ENCODE results near the gene TSPO2.

TSPO2 gene

DNA sequence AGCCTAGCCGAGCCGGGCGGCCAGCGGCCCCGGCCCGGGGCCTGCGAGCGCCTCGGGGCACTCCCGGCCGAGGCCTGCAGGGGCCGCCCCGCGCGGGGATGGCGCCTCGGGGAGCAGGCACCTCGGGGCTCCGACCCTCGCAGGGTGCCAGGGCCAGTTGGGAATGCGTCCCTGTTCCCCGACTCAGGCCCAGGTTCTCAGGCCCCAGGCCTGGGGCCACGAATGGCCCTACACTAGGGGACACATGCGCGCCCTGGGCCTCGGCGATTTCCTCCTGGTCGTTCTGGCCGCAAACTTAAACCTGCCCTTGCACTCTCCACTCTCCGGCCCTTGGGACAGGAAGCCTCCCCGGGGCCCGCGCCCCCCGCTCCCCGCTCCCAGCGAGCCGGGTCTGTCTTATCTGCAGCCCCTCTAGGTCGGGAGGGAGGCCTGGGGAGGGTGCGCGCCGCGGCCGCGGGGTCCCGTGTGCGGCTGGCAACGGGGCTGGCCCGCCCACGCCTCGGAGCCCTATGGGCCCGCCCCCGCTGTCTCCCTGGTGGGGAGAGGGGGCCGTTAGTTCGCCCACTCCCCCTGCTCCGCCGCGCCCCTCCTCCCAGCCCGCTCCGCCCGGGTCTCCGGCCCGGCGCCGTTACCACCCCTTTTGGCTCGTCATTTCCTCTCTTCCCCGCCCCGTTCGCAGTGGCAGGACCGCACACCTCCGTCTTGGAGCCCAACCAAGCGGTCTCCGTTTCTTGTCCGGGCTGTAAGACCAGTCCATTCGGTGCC is 31.1 kb downstream of the TSPO2 start:
- no peak for DNase-seq (ENCODE audit: extremely low read depth, low read depth)
- TF ChIP-seq, protein P1, sequence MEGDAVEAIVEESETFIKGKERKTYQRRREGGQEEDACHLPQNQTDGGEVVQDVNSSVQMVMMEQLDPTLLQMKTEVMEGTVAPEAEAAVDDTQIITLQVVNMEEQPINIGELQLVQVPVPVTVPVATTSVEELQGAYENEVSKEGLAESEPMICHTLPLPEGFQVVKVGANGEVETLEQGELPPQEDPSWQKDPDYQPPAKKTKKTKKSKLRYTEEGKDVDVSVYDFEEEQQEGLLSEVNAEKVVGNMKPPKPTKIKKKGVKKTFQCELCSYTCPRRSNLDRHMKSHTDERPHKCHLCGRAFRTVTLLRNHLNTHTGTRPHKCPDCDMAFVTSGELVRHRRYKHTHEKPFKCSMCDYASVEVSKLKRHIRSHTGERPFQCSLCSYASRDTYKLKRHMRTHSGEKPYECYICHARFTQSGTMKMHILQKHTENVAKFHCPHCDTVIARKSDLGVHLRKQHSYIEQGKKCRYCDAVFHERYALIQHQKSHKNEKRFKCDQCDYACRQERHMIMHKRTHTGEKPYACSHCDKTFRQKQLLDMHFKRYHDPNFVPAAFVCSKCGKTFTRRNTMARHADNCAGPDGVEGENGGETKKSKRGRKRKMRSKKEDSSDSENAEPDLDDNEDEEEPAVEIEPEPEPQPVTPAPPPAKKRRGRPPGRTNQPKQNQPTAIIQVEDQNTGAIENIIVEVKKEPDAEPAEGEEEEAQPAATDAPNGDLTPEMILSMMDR (IDR thresholded peaks at IDR 0.05; ENCODE audit: low read depth, low read length), result no peak; the same call in 1 of the 2 replicates

DNA sequence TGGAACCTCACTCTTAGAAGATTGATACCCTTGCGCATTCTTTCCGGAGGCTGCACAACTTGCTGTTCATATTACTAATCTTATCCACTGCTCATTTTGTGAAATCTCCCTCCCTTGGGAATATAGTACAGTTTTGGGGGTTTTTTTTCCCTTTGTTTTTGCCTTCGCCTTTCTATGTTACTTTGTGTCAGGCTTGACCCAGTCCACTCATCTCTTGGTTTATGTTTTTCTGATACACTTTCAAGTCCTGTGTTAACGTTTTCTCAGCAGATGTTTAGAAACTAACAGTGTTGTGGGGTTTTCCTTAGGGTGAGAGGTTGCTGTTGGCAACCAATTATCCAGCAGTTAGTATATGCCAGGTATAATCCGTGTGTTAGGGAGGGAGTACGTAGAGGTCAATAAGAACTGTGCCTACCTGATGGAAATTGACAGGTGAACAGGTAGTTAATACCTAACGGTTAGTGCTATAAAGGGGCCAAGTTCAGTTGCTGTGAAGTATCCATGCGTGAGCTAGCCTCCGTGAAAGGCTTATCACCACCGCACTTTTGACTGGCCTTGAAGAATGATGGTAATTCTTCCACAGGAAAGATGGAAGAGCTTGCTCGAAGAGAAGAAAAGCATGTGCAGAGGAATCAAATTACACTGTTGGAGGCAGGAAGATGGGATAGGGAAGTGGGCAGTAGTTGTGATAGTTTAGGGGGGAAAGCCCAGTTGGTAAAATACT is 31.9 kb downstream of the TSPO2 start:
- TF ChIP-seq, protein P1 (IDR thresholded peaks at IDR 0.05; ENCODE audit: low read depth, low read length), result no peak
- no peak for DNase-seq (ENCODE audit: extremely low read depth, low read depth)

DNA sequence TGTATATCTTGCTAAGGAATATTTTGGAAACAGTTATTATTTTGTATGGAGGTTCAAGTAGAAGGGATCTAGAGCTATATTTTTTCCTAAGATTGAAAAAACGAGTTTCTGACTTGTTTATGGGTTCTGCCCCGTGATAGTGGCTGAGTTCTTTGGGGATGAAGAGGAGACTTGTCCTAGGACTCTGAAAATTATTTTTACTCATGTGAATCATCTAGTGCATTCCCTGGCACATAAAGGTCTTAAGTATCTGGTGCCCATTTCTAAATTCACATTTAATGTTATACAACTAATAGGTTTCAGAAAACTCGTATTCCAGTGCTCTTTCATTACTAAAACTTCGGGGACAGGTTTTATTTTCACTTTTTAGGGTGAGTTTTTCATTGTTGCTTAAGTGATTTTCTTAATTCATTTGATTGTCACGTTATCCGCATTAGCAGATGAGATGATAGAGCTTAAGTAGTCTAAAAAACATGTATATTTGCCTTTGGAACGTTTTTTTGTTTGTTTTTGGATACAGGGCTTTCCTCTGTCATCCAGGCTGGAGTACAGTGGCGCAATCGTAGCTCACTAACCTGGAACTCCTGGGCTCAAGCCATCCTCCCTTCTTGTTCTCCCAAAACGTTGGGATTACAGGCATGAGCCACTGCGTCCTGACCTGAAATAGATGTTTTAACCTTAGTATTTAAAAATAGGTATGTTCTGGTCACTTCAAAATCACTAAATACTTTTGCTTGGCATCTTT is 32.6 kb downstream of the TSPO2 start:
- TF ChIP-seq, protein P1 (IDR thresholded peaks at IDR 0.05; ENCODE audit: low read depth, low read length), result no peak
- DNase-seq (ENCODE audit: extremely low read depth, low read depth), result no peak

DNA sequence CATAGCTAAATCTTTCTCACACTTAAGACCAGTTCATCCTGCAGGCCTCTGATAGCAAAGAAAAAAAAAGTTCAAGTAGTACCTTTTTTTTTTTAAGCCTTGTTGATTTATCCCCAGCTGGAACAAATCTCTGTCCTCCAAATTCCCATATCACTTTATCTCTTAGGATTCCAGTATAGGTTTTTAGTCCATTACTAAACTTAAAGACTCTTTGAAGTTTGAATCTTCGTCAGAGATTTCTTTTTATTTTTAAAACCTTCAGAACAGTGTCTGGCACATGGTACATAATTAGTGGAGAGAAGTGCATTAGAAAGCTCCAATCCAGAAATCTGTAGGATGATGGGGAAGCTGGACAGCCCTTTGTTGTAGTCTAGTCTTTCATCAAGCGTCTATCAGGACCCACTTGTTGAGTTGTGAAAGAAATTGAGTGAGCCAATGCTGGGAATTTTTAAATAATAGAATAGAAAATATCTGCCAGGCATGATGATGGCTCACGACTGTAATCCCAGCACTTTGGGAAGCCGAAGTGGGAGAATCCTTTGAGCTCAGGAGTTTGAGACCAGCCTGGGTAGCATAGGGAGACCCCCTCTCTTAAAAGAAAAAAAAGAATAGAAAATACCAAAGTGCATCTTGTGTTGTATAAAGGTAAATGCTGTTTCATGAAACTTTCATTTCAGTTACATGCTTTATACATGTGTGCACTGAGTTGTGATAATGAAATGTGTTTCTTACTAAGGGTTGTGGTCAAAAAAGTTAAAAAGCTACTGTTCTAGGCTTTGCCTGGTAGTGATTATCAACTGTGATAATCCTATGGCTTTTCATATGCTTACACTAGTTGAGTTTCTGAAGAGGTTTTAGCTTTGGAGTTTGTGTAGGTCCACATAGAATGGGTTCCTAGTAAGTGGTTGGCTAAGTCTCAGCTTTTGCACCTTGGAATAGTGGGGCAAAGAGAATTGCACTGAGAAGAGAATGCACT is 33.7 kb downstream of the TSPO2 start:
- DNase-seq (ENCODE audit: extremely low read depth, low read depth), result no peak
- TF ChIP-seq, protein P1 (IDR thresholded peaks at IDR 0.05; ENCODE audit: low read depth, low read length), result no peak

DNA sequence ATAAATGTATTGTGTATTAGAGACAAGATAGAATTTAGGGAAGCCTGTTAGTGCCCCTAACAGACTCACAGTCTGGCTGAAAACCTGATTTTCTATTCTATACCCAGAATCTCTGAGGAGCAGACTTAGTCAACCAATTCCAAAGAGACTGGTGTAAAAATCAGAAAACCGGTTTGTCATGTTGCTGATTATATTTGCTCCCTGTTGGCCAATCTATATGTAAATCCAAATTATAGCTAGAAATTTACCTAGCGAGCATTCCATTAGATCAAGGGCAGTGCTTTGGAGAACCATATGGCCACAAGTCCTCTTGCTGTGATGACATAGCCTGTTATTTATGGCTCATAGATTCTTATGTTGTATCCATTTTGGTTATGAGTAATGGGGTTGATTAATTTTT is 35.3 kb downstream of the TSPO2 start:
- TF ChIP-seq, protein P1 (IDR thresholded peaks at IDR 0.05; ENCODE audit: low read depth, low read length), result no peak
- no peak for DNase-seq (ENCODE audit: extremely low read depth, low read depth)

DNA sequence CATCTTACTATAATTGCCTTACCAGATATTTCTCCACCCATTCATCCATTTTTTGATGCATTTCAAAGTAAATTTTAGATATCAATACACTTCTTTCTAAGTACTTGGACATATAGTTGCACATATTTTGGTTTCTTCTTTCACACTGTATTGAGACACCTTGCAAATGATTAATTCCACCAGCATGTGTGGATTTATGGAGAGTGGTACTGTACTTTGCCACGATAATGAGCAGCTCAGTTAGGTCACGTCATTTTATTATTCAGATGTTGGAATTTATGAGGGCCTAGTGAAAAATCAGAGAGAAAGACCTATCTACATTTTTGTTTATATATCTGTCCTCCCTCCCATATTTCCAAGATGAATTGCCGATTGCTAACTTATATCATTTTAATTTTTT is 35.8 kb downstream of the TSPO2 start:
- TF ChIP-seq, protein P1 (IDR thresholded peaks at IDR 0.05; ENCODE audit: low read depth, low read length), result no peak
- DNase-seq (ENCODE audit: extremely low read depth, low read depth), result no peak
